Stimulated activated CD4-positive, alpha-beta T cell treated with anti-CD3 and anti-CD28 coated beads, Interleukin-12 subunit alpha, Interleukin-12 subunit beta, amount 100 ng/mL, for 4 hours (primary cell): ENCODE measurements around the gene BLVRB.
"Not testable (repeated sequence)": the region's sequence is repeated elsewhere in the genome, so short reads cannot be mapped to it uniquely, and the experiment has no call there.

Experiments used
- DNase-seq: peaks from one replicate; pipeline ENCODE4 v3.0.0-alpha.2; 2020

Gene BLVRB

GRCh38 chr19:40446263-40446784 lies 19.2 kb downstream of the BLVRB start:
- no peak for DNase-seq

- DNase-seq, result no peak
These were observed 19.7 kb downstream of the BLVRB start for GRCh38 chr19:40445780-40446262.

- no peak for DNase-seq
These were observed 20.7 kb downstream of the BLVRB start for GRCh38 chr19:40444825-40445312.

- peak; percentile 95 for DNase-seq
These were observed 21.3 kb downstream of the BLVRB start, which contains the start of gene SERTAD3 for GRCh38 chr19:40444000-40444824. SERTAD3 (minus strand) TSS chr19:40444335; CDS start chr19:40442080, 2,255 bp downstream.

- DNase-seq, result peak; percentile 94
These were observed 22.2 kb downstream of the BLVRB start for GRCh38 chr19:40443131-40443999.

GRCh38 chr19:40442328-40443130 lies 23.0 kb downstream of the BLVRB start:
- DNase-seq, result no peak

GRCh38 chr19:40441719-40442253 lies 23.8 kb downstream of the BLVRB start:
- no peak for DNase-seq

GRCh38 chr19:40438284-40438683 lies 27.3 kb downstream of the BLVRB start:
- DNase-seq, result no peak

GRCh38 chr19:40433391-40434216 lies 31.9 kb downstream of the BLVRB start:
- peak; percentile 43 for DNase-seq

GRCh38 chr19:40432760-40433159 lies 32.8 kb downstream of the BLVRB start:
- DNase-seq, result not testable (repeated sequence)

- no peak for DNase-seq
These were observed 33.8 kb downstream of the BLVRB start for GRCh38 chr19:40431698-40432097.

- not testable (repeated sequence) for DNase-seq
These were observed 35.3 kb downstream of the BLVRB start for GRCh38 chr19:40430242-40430641.

- DNase-seq, result not testable (repeated sequence)
These were observed 37.3 kb downstream of the BLVRB start for GRCh38 chr19:40428197-40428596.

- peak; percentile 100 for DNase-seq
These were observed 39.9 kb downstream of the BLVRB start, which contains the start of gene SERTAD1 for GRCh38 chr19:40425450-40426287. SERTAD1 (minus strand) TSS chr19:40425992; CDS start chr19:40423546, 2,446 bp downstream.

- peak; percentile 11 for DNase-seq
These were observed 40.7 kb downstream of the BLVRB start for GRCh38 chr19:40424637-40425449.

GRCh38 chr19:40423938-40424337 lies 41.6 kb downstream of the BLVRB start:
- no peak for DNase-seq

- no peak for DNase-seq
These were observed 42.6 kb downstream of the BLVRB start for GRCh38 chr19:40422748-40423566.
